Tibial nerve (tissue), 4 donors: Measurements from ENCODE around the gene ATG7.

Experiments used
- CTCF ChIP-seq, 5 experiments: fragments of 200-600 bp in 3 of 5; fragments of 450-650 bp in 2 of 5; sonication (generic) in 3 of 5; IDR thresholded peaks; one replicate each; pipeline ENCODE4 v1.5.1; 2016 to 2019; ENCODE audit warnings: antibody characterized with exemption in 5 of 5, mild to moderate bottlenecking in 3 of 5, moderate library complexity in 2 of 5
- EP300 ChIP-seq, 2 donors: sonication (generic); formaldehyde crosslinking; IDR thresholded peaks; one replicate each; pipeline ENCODE4 v1.6.1; 2017; ENCODE audit warnings: antibody characterized with exemption in 2 of 2, mild to moderate bottlenecking in 1 of 2
- POLR2A ChIP-seq, 2 donors: fragments of 450-650 bp; IDR thresholded peaks; one replicate each; pipeline ENCODE4 v1.6.1; 2017; ENCODE audit warnings: antibody characterized with exemption in 2 of 2, mild to moderate bottlenecking in 2 of 2, moderate library complexity in 2 of 2

GRCh38 chr3:11405323-11405722 is 133.1 kb downstream of the ATG7 start:
- TF ChIP-seq CTCF (IDR thresholded peaks at IDR 0.05), result no peak
- no peak for TF ChIP-seq POLR2A (IDR thresholded peaks at IDR 0.05)
- TF ChIP-seq EP300 (IDR thresholded peaks at IDR 0.05), result no peak
